K562 (cell line): ENCODE results near the gene DNAJC8. TPM values are rescaled to one million over a fixed set of nuclear protein-coding genes. Genes with fewer than 3 reads are reported as not detected.

Source experiments
- ARHGAP35 ChIP-seq: fragments of 450-650 bp; IDR thresholded peaks from 2 replicates; pipeline ENCODE4 v1.6.1; 2018; ENCODE audit not compliant: partially characterized antibody
- ARID1B ChIP-seq: fragments of 450-650 bp; IDR thresholded peaks from 2 replicates; pipeline ENCODE4 v1.6.1; 2016; ENCODE audit warnings: antibody characterized with exemption, mild to moderate bottlenecking, inconsistent platforms
- C11orf30 ChIP-seq: fragments of 450-650 bp; IDR thresholded peaks from 2 replicates; pipeline ENCODE4 v1.6.1; 2016; ENCODE audit warnings: low read depth, mild to moderate bottlenecking
- ELF1 ChIP-seq: fragments of 200-800 bp; sonication (Bioruptor generic); IDR thresholded peaks from 2 replicates; pipeline ENCODE4 v1.6.1; 2016; ENCODE audit warnings: missing genetic modification characterization, missing compliant biosample characterization
- EWSR1 ChIP-seq: fragments of 450-650 bp; IDR thresholded peaks from 2 replicates; pipeline ENCODE4 v1.6.1; 2018; ENCODE audit warnings: borderline replicate concordance, mild to moderate bottlenecking, low read depth, moderate library complexity; ENCODE audit not compliant: partially characterized antibody
- HDAC6 ChIP-seq: IDR thresholded peaks from 2 replicates; pipeline ENCODE4 v1.6.1; 2012; ENCODE audit warnings: low read depth, mild to moderate bottlenecking, control low read depth, inconsistent platforms, low read length, moderate library complexity
- HMG20A ChIP-seq: fragments of 450-650 bp; formaldehyde crosslinking; conservative IDR thresholded peaks from 2 replicates; pipeline ENCODE4 v1.4.0; 2020; ENCODE audit warnings: mild to moderate bottlenecking, mixed read lengths
- OTX1 ChIP-seq: fragments of 450-650 bp; formaldehyde crosslinking; IDR thresholded peaks from 2 replicates; pipeline ENCODE4 v1.4.0; 2022; ENCODE audit warnings: mild to moderate bottlenecking
- RREB1 ChIP-seq: fragments of 250-450 bp; sonication (Bioruptor Pico); IDR thresholded peaks from 2 replicates; pipeline ENCODE4 v1.4.0; 2020
- TFAM ChIP-seq: fragments of 250-450 bp; sonication (Bioruptor Pico); conservative IDR thresholded peaks from 2 replicates; pipeline ENCODE4 v1.5.0; 2021; ENCODE audit warnings: mild to moderate bottlenecking, moderate library complexity
- ZNF197 ChIP-seq: fragments of 200-800 bp; sonication (Bioruptor generic); IDR thresholded peaks from 2 replicates; pipeline ENCODE4 v1.6.1; 2016; ENCODE audit warnings: low read depth, missing genetic modification characterization, missing compliant biosample characterization
- ZNF3 ChIP-seq: fragments of 250-450 bp; sonication (Bioruptor Pico); IDR thresholded peaks from 2 replicates; pipeline ENCODE4 v1.5.0; 2021; ENCODE audit warnings: mild to moderate bottlenecking, moderate library complexity
- polyA plus RNA-seq, 8 experiments: library from polyadenylated mRNA; depleted of rRNA in 4 of 8; stranded (reverse) in 5 of 8; unstranded in 3 of 8; fragments of >200 nt; fragmentation: Nextera tagmentation in 2 of 8; fragmentation: Illumina TruSeq in 1 of 8; extraction: Ambion mirVana in 2 of 8; extraction: Trizol in 1 of 8; gene quantifications; 2 replicates each; pipeline versions ENCODE4 v1.2.1 to v1.2.3, GENCODE V29; 2011 to 2014; ENCODE audit warnings: inconsistent platforms in 1 of 8, missing spikeins in 1 of 8
- total RNA-seq, 7 experiments: library from RNA; depleted of rRNA in 6 of 7; stranded (reverse); fragments of >200 nt in 6 of 7; fragmentation: Illumina TruSeq in 2 of 7; extraction: Trizol in 2 of 7; gene quantifications; 2 replicates each; pipeline versions ENCODE4 v1.2.1 to v1.2.3, GENCODE V29; 2011 to 2021; ENCODE audit warnings: low replicate concordance in 1 of 7

The DNAJC8 gene
- total and polyA plus RNA-seq, 9 of the 15 experiments (the other 6 are each of a cell fraction or from before 2014, with no cell fraction given), result 143 to 508 (median 209) TPM

DNA sequence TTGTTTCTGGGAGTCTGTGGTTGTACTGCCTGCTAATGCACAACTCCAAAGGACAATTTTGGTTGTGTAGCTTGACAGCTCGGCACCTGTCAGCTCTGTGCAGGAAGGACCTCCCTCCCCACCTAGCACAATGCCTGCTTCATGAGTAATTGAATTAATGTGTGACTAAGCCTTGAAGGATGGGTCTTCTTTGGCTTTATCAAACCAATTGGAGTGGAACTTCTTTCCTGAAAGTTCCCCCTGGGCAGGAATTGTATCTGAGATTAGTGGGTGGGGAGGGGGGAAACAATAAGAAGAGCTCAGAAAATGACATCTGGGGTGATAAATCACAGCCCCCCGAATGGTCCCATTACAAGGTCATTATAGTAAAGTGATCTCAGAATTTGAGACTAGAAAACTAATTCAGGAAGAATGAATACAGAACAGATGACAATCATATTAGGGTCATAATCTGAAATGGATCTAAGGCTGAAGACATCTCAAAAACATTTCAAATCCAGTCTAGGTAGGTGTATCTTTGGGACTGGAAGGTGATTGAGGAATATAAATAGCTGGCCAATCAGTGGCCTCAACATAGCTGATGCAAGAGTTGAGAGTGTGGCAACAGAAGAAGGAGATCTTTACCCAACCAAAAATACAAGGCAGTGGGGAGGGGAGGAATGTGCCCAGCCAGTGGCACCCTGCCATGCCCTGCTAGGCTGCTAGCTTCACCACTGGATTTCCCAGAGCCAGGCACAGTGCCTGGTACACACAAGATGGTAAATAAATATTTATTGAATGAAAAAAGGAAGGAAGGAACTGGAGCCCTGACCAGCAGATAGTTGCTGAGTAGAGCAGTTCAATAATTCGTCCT is 16.4 kb upstream of the DNAJC8 start (continued):
- TF ChIP-seq RREB1 (CRISPR knock-in tag), result peak; percentile 58; the same call in 1 of the 2 replicates
- no peak for TF ChIP-seq ARID1B
- TF ChIP-seq ZNF3 (CRISPR knock-in tag), result no peak
- TF ChIP-seq ZNF197 (CRISPR knock-in tag), result no peak
- TF ChIP-seq HMG20A, result no peak
- no peak for TF ChIP-seq HDAC6
- no peak for TF ChIP-seq OTX1 (CRISPR knock-in tag)
- TF ChIP-seq ARHGAP35, result no peak
- no peak for TF ChIP-seq EWSR1
- TF ChIP-seq TFAM, result no peak
- TF ChIP-seq ELF1 (tag), result no peak
- no peak for TF ChIP-seq C11orf30
- TF ChIP-seq, all 486 proteins: peak for 70
